Epithelial cell of prostate (primary cell): ENCODE data around the gene FCRL1.

Experiments
- DNase-seq: peaks from one replicate; pipeline ENCODE4 v3.0.0-alpha.2; 2011; ENCODE audit warnings: low read depth, low spot score
- H3K27ac ChIP-seq: fragments of 450-650 bp; 2 replicates; pipeline ENCODE4 v1.5.1; 2017; ENCODE audit warnings: mild to moderate bottlenecking

FCRL1 gene, protein sequence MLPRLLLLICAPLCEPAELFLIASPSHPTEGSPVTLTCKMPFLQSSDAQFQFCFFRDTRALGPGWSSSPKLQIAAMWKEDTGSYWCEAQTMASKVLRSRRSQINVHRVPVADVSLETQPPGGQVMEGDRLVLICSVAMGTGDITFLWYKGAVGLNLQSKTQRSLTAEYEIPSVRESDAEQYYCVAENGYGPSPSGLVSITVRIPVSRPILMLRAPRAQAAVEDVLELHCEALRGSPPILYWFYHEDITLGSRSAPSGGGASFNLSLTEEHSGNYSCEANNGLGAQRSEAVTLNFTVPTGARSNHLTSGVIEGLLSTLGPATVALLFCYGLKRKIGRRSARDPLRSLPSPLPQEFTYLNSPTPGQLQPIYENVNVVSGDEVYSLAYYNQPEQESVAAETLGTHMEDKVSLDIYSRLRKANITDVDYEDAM

DNA sequence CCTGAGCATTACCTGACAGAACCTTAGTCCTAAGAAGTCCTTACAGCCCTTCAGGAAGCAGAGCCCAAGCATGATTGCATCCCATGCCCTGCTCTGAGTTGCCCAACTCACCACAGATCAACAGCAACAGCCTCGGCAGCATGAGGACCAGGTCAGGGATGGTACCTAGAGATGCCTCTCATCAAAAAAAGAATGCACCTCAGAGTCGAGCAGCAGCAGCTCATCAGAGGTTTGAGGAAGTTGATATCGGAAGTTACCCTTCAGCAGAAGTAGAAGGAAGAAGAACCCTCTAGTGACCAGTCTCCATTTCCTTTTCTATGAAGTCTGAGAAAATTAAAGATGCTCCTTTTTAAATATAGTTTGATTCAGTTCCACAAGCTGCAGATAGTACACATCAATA lies at the start of gene FCRL1:
TSS of gene FCRL1 (minus strand) at position 225 of the 400 bp plus-strand sequence. CDS start at position 142, 83 bp downstream.
- no peak within 1 kb of the TSS for H3K27ac ChIP-seq
- no peak for DNase-seq

DNA sequence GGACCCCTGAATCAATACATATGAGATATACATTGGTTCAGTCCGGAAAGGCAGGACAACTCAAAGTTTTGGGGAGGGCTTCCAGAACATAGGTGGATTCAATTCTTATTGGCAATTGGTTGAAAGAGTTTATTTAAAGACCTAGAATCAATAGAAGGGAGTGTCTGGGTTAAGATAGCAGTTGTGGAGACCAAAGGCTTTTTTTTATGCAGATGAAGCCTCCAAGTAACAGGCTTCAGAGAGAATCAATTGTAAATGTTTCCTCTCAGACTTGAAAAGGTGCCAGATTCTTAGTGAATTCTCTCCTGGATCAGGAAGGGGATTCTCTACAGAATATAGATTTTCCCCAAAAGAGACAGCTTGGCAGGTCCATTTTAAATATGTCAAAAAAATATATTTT lies 48.7 kb upstream of the FCRL1 start:
- no peak for DNase-seq
- H3K27ac ChIP-seq, result no peak overlapping the region

GRCh38 chr1:157862114-157863070 lies 42.5 kb upstream of the FCRL1 start:
- peak; percentile 51 for DNase-seq
- H3K27ac ChIP-seq, result no peak overlapping the region

DNA sequence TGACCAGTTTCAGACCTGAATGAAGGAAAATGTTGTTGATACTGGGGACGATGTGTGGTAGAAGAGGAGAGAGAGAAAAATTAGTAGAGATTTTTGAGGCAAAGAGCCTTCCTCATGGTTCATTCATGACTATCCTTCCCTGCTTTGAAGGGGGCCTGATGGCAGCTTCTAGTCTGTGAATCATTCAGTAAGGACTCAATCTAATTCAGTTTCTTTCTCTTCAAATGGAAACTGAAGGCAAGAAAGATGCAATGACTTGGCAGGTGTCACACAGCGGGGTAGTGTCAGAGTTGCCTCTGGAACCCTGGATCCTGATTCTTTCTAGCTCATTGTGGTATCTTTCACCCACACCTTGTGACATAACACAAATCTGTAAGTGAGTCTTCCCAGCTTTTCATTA lies 36.6 kb upstream of the FCRL1 start:
- DNase-seq, result no peak
- no peak overlapping the region for H3K27ac ChIP-seq

DNA sequence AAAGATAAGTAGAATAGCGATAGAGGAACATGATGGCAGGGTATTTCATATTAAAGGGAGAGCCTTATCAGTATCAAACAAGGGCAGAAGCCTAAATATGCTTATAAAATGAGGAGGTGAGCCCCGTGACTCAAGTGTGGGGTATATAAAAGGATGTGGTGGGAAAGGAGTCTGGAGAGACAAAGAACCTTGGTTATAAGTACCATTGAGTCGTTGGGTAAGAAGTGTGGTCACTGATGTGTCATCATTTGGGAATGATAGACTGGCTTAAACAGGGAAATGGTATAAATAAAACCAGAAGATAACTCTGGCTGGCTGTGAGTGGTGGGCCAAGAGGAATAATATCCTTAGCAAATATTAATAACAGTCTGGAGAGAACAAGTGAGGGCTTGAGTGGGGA lies 32.6 kb upstream of the FCRL1 start:
- H3K27ac ChIP-seq, result no peak overlapping the region
- peak; percentile 36 for DNase-seq

GRCh38 chr1:157849229-157849875 lies 29.4 kb upstream of the FCRL1 start:
- DNase-seq, result no peak
- H3K27ac ChIP-seq, result no peak overlapping the region

GRCh38 chr1:157844089-157844830 lies 24.3 kb upstream of the FCRL1 start:
- H3K27ac ChIP-seq, result no peak overlapping the region
- no peak for DNase-seq

DNA sequence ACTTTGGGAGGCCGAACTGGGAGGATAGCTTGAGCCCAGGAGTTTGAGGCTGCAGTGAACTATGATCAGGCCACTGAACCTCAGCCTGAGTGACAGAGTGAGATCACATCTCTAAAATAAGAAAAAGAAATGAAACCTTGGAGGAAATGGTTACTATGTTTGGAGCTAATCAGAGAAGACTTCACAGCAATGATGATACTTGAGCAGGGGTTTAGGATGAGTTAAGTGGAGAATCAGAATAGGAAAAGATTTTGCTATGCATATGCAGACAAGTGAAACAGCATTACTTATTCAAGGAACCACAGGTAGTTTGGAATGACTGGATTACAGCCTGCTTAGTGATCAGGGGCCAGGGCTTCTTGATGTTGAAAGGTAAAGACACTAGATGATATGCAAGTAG lies 23.0 kb upstream of the FCRL1 start:
- no peak overlapping the region for H3K27ac ChIP-seq
- DNase-seq, result no peak

GRCh38 chr1:157841708-157842107 lies 21.8 kb upstream of the FCRL1 start, which contains the start of gene CD5L:
Gene CD5L, minus strand, starts transcription at chr1:157841808. Its CDS starts 107 bp downstream, at chr1:157841701.
- no peak for DNase-seq
- no peak within 1 kb of the TSS for H3K27ac ChIP-seq

GRCh38 chr1:157838966-157839365 lies 19.0 kb upstream of the FCRL1 start:
- DNase-seq, result no peak
- no peak overlapping the region for H3K27ac ChIP-seq

DNA sequence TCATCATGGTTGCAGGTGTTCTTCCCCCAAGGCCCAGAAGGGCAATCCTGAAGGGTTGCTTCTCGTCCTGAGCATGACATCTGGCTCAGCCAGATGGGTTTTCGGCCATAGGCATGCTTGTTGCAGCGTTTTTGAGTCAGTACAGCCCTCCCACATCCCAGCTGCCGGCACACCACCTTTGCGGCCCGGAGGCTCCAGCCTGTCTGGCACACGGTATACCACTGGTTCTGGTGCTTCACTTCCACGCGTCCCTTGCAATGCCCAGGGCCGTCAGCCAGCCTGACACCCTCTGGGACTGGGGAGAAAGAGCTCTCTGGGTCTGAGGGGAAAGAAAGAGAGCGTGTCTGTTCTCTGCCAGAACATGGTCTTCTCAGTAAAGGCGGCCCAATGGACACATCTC lies 14.5 kb upstream of the FCRL1 start:
- H3K27ac ChIP-seq, result no peak overlapping the region
- DNase-seq, result no peak

DNA sequence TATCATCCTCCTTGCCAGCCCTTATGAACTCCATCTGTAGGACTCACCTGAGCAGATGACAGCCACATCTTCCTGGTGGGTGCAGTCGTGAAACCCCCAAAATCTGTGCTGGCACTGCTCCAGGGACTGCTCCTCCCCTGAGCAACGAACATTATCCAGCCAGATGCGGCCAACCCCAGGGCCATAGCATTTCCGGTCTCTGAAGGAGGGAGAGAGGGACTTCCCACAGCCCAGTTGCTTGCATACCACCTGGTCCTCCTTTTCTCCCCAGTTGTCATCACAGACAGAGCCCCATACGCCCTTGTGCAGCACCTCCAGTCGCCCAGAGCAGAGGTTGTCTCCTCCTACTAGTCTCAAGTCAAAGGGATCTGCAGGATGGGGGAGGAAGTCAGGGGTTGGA lies 13.2 kb upstream of the FCRL1 start:
- no peak overlapping the region for H3K27ac ChIP-seq
- no peak for DNase-seq

- DNase-seq, result no peak
- H3K27ac ChIP-seq, result no peak overlapping the region
These were observed 12.2 kb upstream of the FCRL1 start for GRCh38 chr1:157831968-157832626.

DNA sequence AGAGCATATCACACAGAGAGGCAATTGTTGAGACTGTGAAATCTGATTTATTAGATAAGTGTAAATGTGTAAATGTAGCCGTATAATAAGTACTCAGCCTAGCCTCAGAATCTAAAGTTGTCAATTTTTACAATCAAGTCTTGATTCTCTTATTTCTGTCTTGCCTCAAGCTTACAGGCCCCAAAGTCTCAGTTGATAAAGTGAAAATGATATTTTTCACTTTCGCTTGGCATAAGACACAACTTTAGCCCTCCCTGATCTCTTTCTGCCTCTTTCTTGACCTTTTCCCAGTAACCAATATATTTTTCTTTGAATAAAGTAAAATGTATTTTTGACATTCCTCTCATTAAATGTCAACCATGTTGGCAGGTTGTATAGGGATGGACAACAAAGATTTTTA lies 11.0 kb upstream of the FCRL1 start:
- no peak overlapping the region for H3K27ac ChIP-seq
- no peak for DNase-seq

GRCh38 chr1:157829711-157830110 lies 9.8 kb upstream of the FCRL1 start:
- no peak for DNase-seq
- H3K27ac ChIP-seq, result no peak overlapping the region

- no peak overlapping the region for H3K27ac ChIP-seq
- no peak for DNase-seq
These were observed 9.3 kb upstream of the FCRL1 start for GRCh38 chr1:157829210-157829609.

DNA sequence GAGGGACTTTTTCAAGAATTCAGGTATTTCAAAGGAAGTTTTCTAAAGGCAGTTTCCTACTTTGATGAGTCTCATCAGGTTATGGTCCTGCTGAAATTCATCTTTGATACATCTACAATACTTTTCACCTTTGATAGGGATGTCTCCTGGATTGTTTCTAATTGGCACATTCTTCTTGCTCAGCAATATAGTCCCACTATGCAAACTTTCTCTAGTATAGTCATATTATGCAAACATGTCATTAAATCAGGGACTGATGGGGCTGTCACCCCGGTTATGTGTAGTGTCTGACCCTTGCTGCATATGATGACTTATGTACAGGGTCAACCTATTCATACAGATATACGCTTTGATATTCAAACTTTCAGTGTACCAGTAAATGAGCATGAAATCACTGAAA lies 379 bp upstream of the FCRL1 start:
- no peak overlapping the region for H3K27ac ChIP-seq
- DNase-seq, result no peak

GRCh38 chr1:157819215-157819614 lies 705 bp downstream of the FCRL1 start:
- no peak for DNase-seq
- no peak overlapping the region for H3K27ac ChIP-seq

GRCh38 chr1:157813269-157813668 lies 6.7 kb downstream of the FCRL1 start:
- no peak overlapping the region for H3K27ac ChIP-seq
- no peak for DNase-seq
